ENCODE data around the gene TK1. TPM values are rescaled to one million over a fixed set of nuclear protein-coding genes. Genes with fewer than 3 reads are reported as not detected.
A peak's percentile ranks its signal among the peaks of the same experiment; 100 is the strongest.
"Not testable (repeated sequence)": the region's sequence is repeated elsewhere in the genome, so short reads cannot be mapped to it uniquely, and the experiment has no call there.

Gene TK1
- total RNA-seq, 1 donor from 2014 or later, result 69.0 TPM

GRCh38 chr17:78144147-78144719 lies 42.6 kb downstream of the TK1 start:
- Mint-ChIP-seq H3K4me3 (no peak overlapping the region), H3K4me1 (peaks cover 23% of the 10 kb centered on the region), H3K36me3 (ENCODE audit: low read depth) (peaks cover 16% of the 10 kb centered on the region), H3K27me3 (peaks cover 3% of the 10 kb centered on the region), H3K9me3 (no peaks in the 10 kb centered on the region), H3K27ac (no peak overlapping the region)
- peak; percentile 62 for DNase-seq
- intact Hi-C loops (cut with micrococcal nuclease), result no loop called here

- peaks cover under 1% of the 10 kb centered on the region for H3K27me3 Mint-ChIP-seq
- H3K36me3 Mint-ChIP-seq (ENCODE audit: low read depth), result peaks cover 22% of the 10 kb centered on the region
- peaks cover 27% of the 10 kb centered on the region for H3K4me1 Mint-ChIP-seq
- no peak overlapping the region for H3K27ac Mint-ChIP-seq
- DNase-seq, result no peak
- no peaks in the 10 kb centered on the region for H3K9me3 Mint-ChIP-seq
- no peak overlapping the region for H3K4me3 Mint-ChIP-seq
- intact Hi-C loops (cut with micrococcal nuclease), result no loop called here
Observed at GRCh38 chr17:78143214-78144146, 43.4 kb downstream of the TK1 start.

GRCh38 chr17:78142119-78142861 lies 44.6 kb downstream of the TK1 start:
- intact Hi-C loops (cut with micrococcal nuclease), result no loop called here
- no peak overlapping the region for H3K4me3 Mint-ChIP-seq
- H3K4me1 Mint-ChIP-seq, result peaks cover 32% of the 10 kb centered on the region
- no peaks in the 10 kb centered on the region for H3K9me3 Mint-ChIP-seq
- H3K27me3 Mint-ChIP-seq, result no peaks in the 10 kb centered on the region
- DNase-seq, result no peak
- H3K36me3 Mint-ChIP-seq (ENCODE audit: low read depth), result peaks cover 29% of the 10 kb centered on the region
- H3K27ac Mint-ChIP-seq, result no peak overlapping the region

- Mint-ChIP-seq H3K36me3 (ENCODE audit: low read depth) (peaks cover 36% of the 10 kb centered on the region), H3K4me3 (no peak overlapping the region), H3K9me3 (no peaks in the 10 kb centered on the region), H3K4me1 (peaks cover 38% of the 10 kb centered on the region), H3K27me3 (no peaks in the 10 kb centered on the region), H3K27ac (no peak overlapping the region)
- DNase-seq, result no peak
- intact Hi-C loops (cut with micrococcal nuclease), result no loop called here
Observed at GRCh38 chr17:78141437-78142118, 45.3 kb downstream of the TK1 start.

- intact Hi-C loops (cut with micrococcal nuclease), result loop anchor here (1.0 kb wide), 3 partner anchors 10 to 74 kb away; partner anchors contain the start of genes AFMID, BIRC5, TK1 and TMC8
- peak overlapping the region; percentile 31 for H3K4me3 Mint-ChIP-seq
- no peaks in the 10 kb centered on the region for H3K9me3 Mint-ChIP-seq
- H3K27ac Mint-ChIP-seq, result peak overlapping the region; percentile 76
- H3K27me3 Mint-ChIP-seq, result no peaks in the 10 kb centered on the region
- H3K36me3 Mint-ChIP-seq (ENCODE audit: low read depth), result peaks cover 46% of the 10 kb centered on the region
- peaks cover 48% of the 10 kb centered on the region for H3K4me1 Mint-ChIP-seq
- peak; percentile 99 for DNase-seq
Observed at GRCh38 chr17:78140169-78141051, 46.4 kb downstream of the TK1 start.

GRCh38 chr17:78139861-78140168 lies 47.0 kb downstream of the TK1 start:
- peak overlapping the region; percentile 31 for H3K4me3 Mint-ChIP-seq
- H3K27ac Mint-ChIP-seq, result peak overlapping the region; percentile 76
- peaks cover 51% of the 10 kb centered on the region for H3K36me3 Mint-ChIP-seq (ENCODE audit: low read depth)
- DNase-seq, H3K27me3 Mint-ChIP-seq, H3K9me3 Mint-ChIP-seq: not testable (repeated sequence)
- H3K4me1 Mint-ChIP-seq, result peaks cover 52% of the 10 kb centered on the region
- intact Hi-C loops (cut with micrococcal nuclease), result loop anchor here (1.0 kb wide), 3 partner anchors 10 to 74 kb away; partner anchors contain the start of genes AFMID, BIRC5, TK1 and TMC8

- peak; percentile 62 for DNase-seq
- Mint-ChIP-seq H3K4me1 (peaks cover 64% of the 10 kb centered on the region), H3K36me3 (ENCODE audit: low read depth) (peaks cover 64% of the 10 kb centered on the region), H3K9me3 (no peaks in the 10 kb centered on the region), H3K27ac (peak overlapping the region; percentile 60), H3K4me3 (no peak overlapping the region), H3K27me3 (no peaks in the 10 kb centered on the region)
- intact Hi-C loops (cut with micrococcal nuclease), result no loop called here
Observed at GRCh38 chr17:78138204-78139060, 48.4 kb downstream of the TK1 start.

- DNase-seq, result peak; percentile 83
- Mint-ChIP-seq H3K27me3 (no peaks in the 10 kb centered on the region), H3K27ac (peak overlapping the region; percentile 60), H3K36me3 (ENCODE audit: low read depth) (peaks cover 69% of the 10 kb centered on the region), H3K9me3 (no peaks in the 10 kb centered on the region), H3K4me1 (peaks cover 70% of the 10 kb centered on the region), H3K4me3 (peak overlapping the region; percentile 48)
- intact Hi-C loops (cut with micrococcal nuclease), result no loop called here
Observed at GRCh38 chr17:78137392-78138203, 49.3 kb downstream of the TK1 start.

GRCh38 chr17:78135858-78136500 lies 50.9 kb downstream of the TK1 start:
- intact Hi-C loops (cut with micrococcal nuclease), result loop anchor here (2.0 kb wide), 1 partner anchor 51 kb away; no protein-coding TSS in a partner anchor
- Mint-ChIP-seq H3K9me3 (no peaks in the 10 kb centered on the region), H3K36me3 (ENCODE audit: low read depth) (peaks cover 72% of the 10 kb centered on the region), H3K27ac (peak overlapping the region; percentile 52), H3K4me1 (peaks cover 68% of the 10 kb centered on the region), H3K27me3 (no peaks in the 10 kb centered on the region), H3K4me3 (peak overlapping the region; percentile 50)
- no peak for DNase-seq

GRCh38 chr17:78134899-78135385 lies 51.9 kb downstream of the TK1 start:
- Mint-ChIP-seq H3K4me3 (no peak overlapping the region), H3K36me3 (ENCODE audit: low read depth) (peaks cover 71% of the 10 kb centered on the region), H3K27me3 (no peaks in the 10 kb centered on the region), H3K4me1 (peaks cover 72% of the 10 kb centered on the region), H3K9me3 (no peaks in the 10 kb centered on the region), H3K27ac (no peak overlapping the region)
- intact Hi-C loops (cut with micrococcal nuclease), result loop anchor here (1.0 to 5.0 kb wide), 5 partner anchors 23 to 1702 kb away; partner anchors contain the start of genes CBX4 and SYNGR2
- DNase-seq, result no peak
